Breast epithelium (tissue), 4 donors: ENCODE measurements around the gene SMIM9. TPM values are rescaled to one million over a fixed set of nuclear protein-coding genes. Genes with fewer than 3 reads are reported as not detected.

Experiments used
- DNase-seq, 2 donors: peaks; one replicate each; pipeline ENCODE4 v3.0.0-alpha.2; 2019; ENCODE audit warnings: low spot score in 2 of 2
- H3K27ac ChIP-seq, 2 donors: fragments of 200-600 bp; sonication (generic) in 1 of 2; one replicate each; pipeline ENCODE4 v1.5.1; 2016 to 2019; ENCODE audit warnings: mild to moderate bottlenecking in 1 of 2
- H3K27me3 ChIP-seq, 2 donors: fragments of 200-600 bp; sonication (generic) in 1 of 2; one replicate each; pipeline versions ENCODE4 v1.5.1 to v1.6.0; 2017 to 2019; ENCODE audit warnings: control low read depth in 1 of 2, mild to moderate bottlenecking in 1 of 2
- H3K36me3 ChIP-seq: fragments of 200-600 bp; one replicate; pipeline ENCODE4 v1.5.1; 2019
- H3K4me1 ChIP-seq, 2 donors: fragments of 200-600 bp; sonication (generic); one replicate each; pipeline ENCODE4 v1.5.1; 2016 to 2019; ENCODE audit warnings: control low read depth in 1 of 2
- H3K4me3 ChIP-seq, 3 donors: fragments of 200-600 bp; sonication (generic); 1 replicate in 2 of 3; 2 replicates in 1 of 3; pipeline ENCODE4 v1.5.1; 2016 to 2019; ENCODE audit warnings: mild to moderate bottlenecking in 3 of 3, moderate library complexity in 2 of 3
- H3K9me3 ChIP-seq, 2 donors: fragments of 200-600 bp; sonication (generic) in 1 of 2; one replicate each; pipeline ENCODE4 v1.5.1; 2016 to 2019; ENCODE audit warnings: control low read depth in 1 of 2
- CTCF ChIP-seq, 3 donors: fragments of 450-650 bp; IDR thresholded peaks; one replicate each; pipeline ENCODE4 v1.5.1; 2016 to 2017; ENCODE audit warnings: antibody characterized with exemption in 3 of 3, mild to moderate bottlenecking in 3 of 3, moderate library complexity in 3 of 3
- POLR2A ChIP-seq: fragments of 450-650 bp; IDR thresholded peaks from one replicate; pipeline ENCODE4 v1.6.1; 2016; ENCODE audit warnings: antibody characterized with exemption, mild to moderate bottlenecking, moderate library complexity
- POLR2AphosphoS5 ChIP-seq, 3 donors: sonication (generic); formaldehyde crosslinking; IDR thresholded peaks; one replicate each; pipeline ENCODE4 v1.6.1; 2017; ENCODE audit warnings: antibody characterized with exemption in 3 of 3
- intact Hi-C: fragments of 100-400 bp; cut with DNase I; formaldehyde crosslinking; loops from one replicate; pipeline ENCODE4 v1.15.1; 2023; ENCODE audit warnings: low total_unique reads
- total RNA-seq, 3 donors: library from RNA; depleted of rRNA; stranded (reverse); fragments of >200 nt; gene quantifications; one replicate each; pipeline ENCODE4 v1.1.0, GENCODE V29; 2016

The SMIM9 gene
- total RNA-seq, 3 donors from 2014 or later, result not detected

DNA sequence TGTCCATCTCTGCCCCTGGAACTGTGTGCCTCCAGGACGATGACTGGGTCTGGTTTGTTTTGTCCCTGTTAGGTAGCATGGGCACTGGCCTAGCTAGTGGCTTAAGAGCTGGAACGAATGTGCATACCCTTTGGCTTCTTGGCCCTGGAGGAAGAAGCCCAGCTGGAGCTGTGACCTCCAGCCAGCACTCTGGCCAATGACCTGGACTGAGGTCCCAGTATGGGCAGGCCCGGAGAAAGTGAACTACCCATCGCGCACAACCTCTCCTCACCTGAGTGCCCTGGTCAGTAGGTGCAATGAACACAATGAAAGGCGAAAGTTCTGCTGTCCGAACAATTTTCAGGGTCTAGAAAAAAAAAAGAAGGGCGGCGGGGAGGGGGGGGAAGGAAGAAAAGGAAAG lies 53.5 kb downstream of the SMIM9 start:
- intact Hi-C loops, result no loop called here
- Histone ChIP-seq H3K27ac (no peak overlapping the region), H3K4me3 (no peak overlapping the region), H3K36me3 (no peaks in the 10 kb centered on the region), H3K27me3 (peaks cover 0 to 10% of the 10 kb centered on the region in 2 donors), H3K4me1 (no peaks in the 10 kb centered on the region), H3K9me3 (no peaks in the 10 kb centered on the region)
- DNase-seq, result no peak
- TF ChIP-seq POLR2AphosphoS5 (IDR thresholded peaks at IDR 0.05), result no peak
- no peak for TF ChIP-seq POLR2A
- no peak for TF ChIP-seq CTCF (IDR thresholded peaks at IDR 0.05)

- Histone ChIP-seq H3K9me3 (no peaks in the 10 kb centered on the region), H3K27ac (no peak overlapping the region), H3K27me3 (peaks cover 0 to 9% of the 10 kb centered on the region in 2 donors), H3K4me3 (no peak overlapping the region), H3K4me1 (no peaks in the 10 kb centered on the region), H3K36me3 (no peaks in the 10 kb centered on the region)
- intact Hi-C loops, result no loop called here
- TF ChIP-seq CTCF (IDR thresholded peaks at IDR 0.05), result no peak
- no peak for TF ChIP-seq POLR2AphosphoS5 (IDR thresholded peaks at IDR 0.05)
- TF ChIP-seq POLR2A, result no peak
- no peak for DNase-seq
Observed at GRCh38 chrX:154779261-154779660, 55.2 kb downstream of the SMIM9 start.

DNA sequence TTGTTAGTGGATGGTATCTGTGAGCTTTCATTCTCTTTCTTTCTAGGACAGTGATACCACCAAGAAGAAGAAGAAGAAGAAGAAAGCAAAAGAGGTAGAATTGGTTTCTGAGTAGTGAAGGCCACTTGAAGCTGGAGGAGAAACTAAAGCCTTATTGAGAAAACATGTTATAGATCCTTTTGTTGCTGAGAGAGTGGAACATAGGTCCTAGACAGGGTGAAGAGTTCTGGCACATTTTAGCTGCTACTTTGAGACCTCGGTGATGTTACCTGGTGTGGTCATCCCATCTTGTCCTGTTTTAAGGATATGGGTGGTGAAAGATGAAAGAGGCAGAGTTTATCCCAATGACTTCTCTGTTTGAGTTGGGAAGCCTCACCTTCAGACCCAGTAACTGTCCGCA lies 57.7 kb downstream of the SMIM9 start:
- no peak for TF ChIP-seq CTCF (IDR thresholded peaks at IDR 0.05)
- no peak for TF ChIP-seq POLR2AphosphoS5 (IDR thresholded peaks at IDR 0.05)
- TF ChIP-seq POLR2A, result no peak
- intact Hi-C loops, result no loop called here
- Histone ChIP-seq H3K9me3 (no peaks in the 10 kb centered on the region), H3K27me3 (peaks cover 0 to 6% of the 10 kb centered on the region in 2 donors), H3K4me1 (no peaks in the 10 kb centered on the region), H3K27ac (no peak overlapping the region), H3K36me3 (no peaks in the 10 kb centered on the region), H3K4me3 (no peak overlapping the region)
- DNase-seq, result no peak

DNA sequence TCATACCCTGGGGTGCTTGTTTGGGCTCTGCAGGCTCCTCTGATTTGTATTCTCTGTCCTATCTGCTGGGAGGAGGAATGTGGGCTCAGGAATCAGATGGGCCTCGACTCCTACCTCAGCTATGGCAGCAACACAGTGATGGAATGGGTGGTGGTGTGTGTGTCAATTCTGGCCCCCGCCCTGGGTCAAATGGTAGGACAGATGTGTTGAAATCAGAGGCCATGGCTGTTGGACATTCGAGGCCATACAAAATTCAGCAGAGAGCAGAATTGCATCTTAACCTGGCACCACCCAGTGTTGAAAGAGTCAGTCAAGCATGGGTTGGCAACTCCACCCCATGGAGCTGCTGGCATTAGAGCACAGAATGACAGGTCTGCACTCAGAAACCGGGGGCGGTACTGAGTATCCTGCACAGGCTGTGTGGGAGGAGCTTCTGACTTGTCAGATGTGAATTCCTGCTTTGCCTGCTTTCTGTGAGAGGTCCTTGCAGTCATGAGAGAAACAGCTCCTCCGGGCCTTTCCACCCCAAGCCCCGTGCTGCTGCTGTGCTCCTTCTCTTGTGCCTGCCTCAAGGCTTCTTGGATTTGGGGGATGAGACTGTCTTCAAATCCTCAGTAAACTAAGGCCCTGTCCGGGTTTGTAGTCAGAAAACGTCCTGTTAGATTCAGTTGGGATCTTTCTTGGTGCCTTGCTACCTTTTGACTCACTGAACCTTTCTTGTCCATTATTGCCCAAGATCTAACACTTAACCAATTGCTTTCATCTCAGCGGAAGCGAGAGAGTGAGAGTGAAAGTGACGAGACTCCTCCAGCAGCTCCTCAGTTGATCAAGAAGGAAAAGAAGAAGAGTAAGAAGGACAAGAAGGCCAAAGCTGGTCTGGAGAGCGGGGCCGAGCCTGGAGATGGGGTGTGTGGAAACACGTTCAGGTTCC lies 58.8 kb downstream of the SMIM9 start:
- Histone ChIP-seq H3K36me3 (no peaks in the 10 kb centered on the region), H3K4me1 (no peaks in the 10 kb centered on the region), H3K4me3 (no peak overlapping the region), H3K9me3 (no peaks in the 10 kb centered on the region), H3K27me3 (peaks cover 0 to 6% of the 10 kb centered on the region in 2 donors), H3K27ac (no peak overlapping the region)
- DNase-seq, result no peak
- intact Hi-C loops, result no loop called here
- TF ChIP-seq POLR2AphosphoS5 (IDR thresholded peaks at IDR 0.05) (no peak), CTCF (IDR thresholded peaks at IDR 0.05) (no peak), POLR2A (no peak)

DNA sequence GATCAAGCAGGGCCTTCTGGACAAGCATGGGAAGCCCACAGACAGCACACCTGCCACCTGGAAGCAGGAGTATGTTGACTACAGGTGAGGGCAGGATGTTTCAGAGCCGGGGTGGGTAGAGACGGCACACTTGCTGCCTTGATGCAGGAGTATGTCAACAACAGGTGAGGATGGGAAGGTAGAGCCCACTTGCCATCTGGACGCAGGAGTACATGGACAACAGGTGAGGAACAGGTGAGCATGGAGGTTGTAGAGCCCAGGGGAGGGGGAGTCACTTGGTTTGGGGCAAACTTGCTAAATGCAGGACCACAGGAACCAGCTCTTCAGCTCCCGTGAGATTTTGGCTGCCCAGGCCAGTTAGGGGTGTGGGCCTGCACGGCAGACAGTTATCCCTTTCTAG lies 59.8 kb downstream of the SMIM9 start:
- no peak overlapping the region for H3K27ac ChIP-seq
- H3K27me3 ChIP-seq, result peaks cover 0 to 6% of the 10 kb centered on the region in 2 donors
- no peak for DNase-seq
- intact Hi-C loops, result no loop called here
- no peaks in the 10 kb centered on the region for H3K4me1 ChIP-seq
- H3K36me3 ChIP-seq, result no peaks in the 10 kb centered on the region
- H3K4me3 ChIP-seq, result no peak overlapping the region
- H3K9me3 ChIP-seq, result no peaks in the 10 kb centered on the region
- TF ChIP-seq CTCF (IDR thresholded peaks at IDR 0.05) (no peak), POLR2AphosphoS5 (IDR thresholded peaks at IDR 0.05) (no peak), POLR2A (no peak)
